Neural cell (in vitro differentiated cells): Measurements from ENCODE around the gene SAMD4B. TPM values are rescaled to one million over a fixed set of nuclear protein-coding genes. Genes with fewer than 3 reads are reported as not detected.

Experiments used
- H2AFZ ChIP-seq: fragments of 200-600, 300-800 bp; sonication (generic), shearing (Covaris generic); 2 replicates; pipeline ENCODE4 v1.6.0; 2014; ENCODE audit warnings: low read depth, mild to moderate bottlenecking, antibody characterized with exemption, low read length, moderate library complexity
- H3F3A ChIP-seq: fragments of 200-600 bp; shearing (Covaris generic); 2 replicates; pipeline ENCODE4 v1.6.1; 2016; ENCODE audit warnings: mild to moderate bottlenecking, moderate library complexity, mixed read lengths, antibody characterized with exemption, low read length; ENCODE audit not compliant: insufficient read depth, poor library complexity, severe bottlenecking
- H3K27ac ChIP-seq: fragments of 200-600, 300-800 bp; sonication (generic), shearing (Covaris generic); 2 replicates; pipeline ENCODE4 v1.5.1; 2014; ENCODE audit warnings: mild to moderate bottlenecking, low read length, moderate library complexity
- H3K27me3 ChIP-seq: fragments of 300-800, 200-600 bp; sonication (generic), shearing (Covaris generic); 2 replicates; pipeline ENCODE4 v1.6.0; 2014; ENCODE audit warnings: mild to moderate bottlenecking, low read depth, low read length, moderate library complexity; ENCODE audit not compliant: insufficient read depth
- H3K36me3 ChIP-seq: fragments of 300-800, 200-600 bp; sonication (generic), shearing (Covaris generic); 2 replicates; pipeline ENCODE4 v1.5.1; 2014; ENCODE audit warnings: mild to moderate bottlenecking, antibody characterized with exemption, low read length, moderate library complexity; ENCODE audit not compliant: insufficient read depth
- H3K4me2 ChIP-seq: fragments of 300-800, 200-600 bp; sonication (generic), shearing (Covaris generic); 2 replicates; pipeline ENCODE4 v1.6.0; 2014; ENCODE audit warnings: mild to moderate bottlenecking, low read length
- H3K4me3 ChIP-seq: fragments of 300-800, 200-600 bp; sonication (generic), shearing (Covaris generic); 2 replicates; pipeline ENCODE4 v1.5.1; 2014; ENCODE audit warnings: mild to moderate bottlenecking, low read length, moderate library complexity
- H3K79me2 ChIP-seq: fragments of 200-600 bp; shearing (Covaris generic); replicated peaks from 2 replicates; pipeline ENCODE4 v1.6.0; 2014; ENCODE audit warnings: mild to moderate bottlenecking, low read length, moderate library complexity; ENCODE audit not compliant: insufficient read depth
- H3K9ac ChIP-seq: fragments of 300-800, 200-600 bp; sonication (generic), shearing (Covaris generic); 2 replicates; pipeline ENCODE4 v1.6.1; 2016; ENCODE audit warnings: mild to moderate bottlenecking, low read length, mixed read lengths
- H3K9me2 ChIP-seq: fragments of 200-600 bp; shearing (Covaris generic); 2 replicates; pipeline ENCODE4 v1.6.1; 2016; ENCODE audit warnings: mild to moderate bottlenecking, low read length, mixed read lengths; ENCODE audit not compliant: insufficient read depth
- H3K9me3 ChIP-seq: fragments of 200-600, 300-800 bp; sonication (generic), shearing (Covaris generic); 2 replicates; pipeline ENCODE4 v1.6.1; 2016; ENCODE audit warnings: mild to moderate bottlenecking, mixed run types, low read length, moderate library complexity, mixed read lengths
- H4K20me1 ChIP-seq: fragments of 200-600 bp; shearing (Covaris generic); 2 replicates; pipeline ENCODE4 v1.6.1; 2016; ENCODE audit warnings: mild to moderate bottlenecking, mixed run types; ENCODE audit not compliant: insufficient read depth
- CTCF ChIP-seq: fragments of 450-650 bp; IDR thresholded peaks from 2 replicates; pipeline ENCODE4 v1.5.1; 2014; ENCODE audit warnings: antibody characterized with exemption, mild to moderate bottlenecking, moderate library complexity; ENCODE audit not compliant: poor library complexity, severe bottlenecking
- EP300 ChIP-seq: fragments of 450-650 bp; conservative IDR thresholded peaks from 2 replicates; pipeline ENCODE4 v1.6.1; 2014; ENCODE audit warnings: antibody characterized with exemption, mild to moderate bottlenecking, moderate library complexity; ENCODE audit not compliant: poor library complexity, severe bottlenecking
- EZH2 ChIP-seq: fragments of 200-600, 300-800 bp; shearing (Covaris generic), sonication (generic); IDR thresholded peaks from 2 replicates; pipeline ENCODE4 v1.6.1; 2014; ENCODE audit warnings: antibody characterized with exemption, low read length, borderline replicate concordance, mild to moderate bottlenecking; ENCODE audit not compliant: insufficient read depth, poor library complexity, severe bottlenecking
- MXI1 ChIP-seq: fragments of 450-650 bp; conservative IDR thresholded peaks from 2 replicates; pipeline ENCODE4 v1.6.1; 2014; ENCODE audit warnings: antibody characterized with exemption, mild to moderate bottlenecking; ENCODE audit not compliant: poor library complexity, severe bottlenecking
- POLR2AphosphoS5 ChIP-seq: IDR thresholded peaks from 2 replicates; pipeline ENCODE4 v1.6.1; 2012
- RAD21 ChIP-seq: fragments of 450-650 bp; conservative IDR thresholded peaks from 2 replicates; pipeline ENCODE4 v1.6.1; 2014; ENCODE audit warnings: antibody characterized with exemption, mild to moderate bottlenecking, moderate library complexity
- SMC3 ChIP-seq: fragments of 450-650 bp; conservative IDR thresholded peaks from 2 replicates; pipeline ENCODE4 v1.6.1; 2014; ENCODE audit warnings: antibody characterized with exemption, mild to moderate bottlenecking, moderate library complexity; ENCODE audit not compliant: poor library complexity
- TAF1 ChIP-seq: IDR thresholded peaks from 2 replicates; pipeline ENCODE4 v1.6.1; 2012; ENCODE audit warnings: low read depth
- polyA minus RNA-seq: library from RNA; depleted of rRNA, polyadenylated mRNA; stranded (reverse); fragments of >200 nt; gene quantifications from 2 replicates; pipeline ENCODE4 v1.2.3, GENCODE V29; 2014
- polyA plus RNA-seq: library from polyadenylated mRNA; depleted of rRNA; stranded (reverse); fragments of >200 nt; gene quantifications from 2 replicates; pipeline ENCODE4 v1.2.3, GENCODE V29; 2014
- TF ChIP-seq, protein P1 (sequence below): IDR thresholded peaks from 2 replicates; pipeline ENCODE4 v1.6.1; 2012; ENCODE audit warnings: borderline replicate concordance

Gene SAMD4B
- 17.9 and 19.3 TPM in 2 replicates for polyA plus RNA-seq
- 46.1 and 46.7 TPM in 2 replicates for polyA minus RNA-seq

GRCh38 chr19:39341719-39342604, at the start of gene SAMD4B:
Gene SAMD4B (plus strand): TSS chr19:39342421. CDS start chr19:39356894, 14,473 bp downstream.
- H3K4me2 ChIP-seq = peak within 1 kb of the TSS; percentile 76
- H3K9me2 ChIP-seq = no peaks in the 10 kb centered on the region
- no peaks in the 10 kb centered on the region for H3K9me3 ChIP-seq
- peaks cover 43% of the 10 kb centered on the region for H3K79me2 ChIP-seq
- no peaks in the 10 kb centered on the region for H3K36me3 ChIP-seq
- peak within 1 kb of the TSS; percentile 99 for H2AFZ ChIP-seq
- H3K27ac ChIP-seq = peak within 1 kb of the TSS; percentile 91
- peak within 1 kb of the TSS; percentile 94 for H3K9ac ChIP-seq
- TF ChIP-seq RAD21 (peak; percentile 59), TAF1 (peak; percentile 87), CTCF (peak; percentile 85), EP300 (no peak), EZH2 (no peak), SMC3 (peak; percentile 70), POLR2AphosphoS5 (peak; percentile 91), MXI1 (peak; percentile 71)
- TF ChIP-seq, protein P1, sequence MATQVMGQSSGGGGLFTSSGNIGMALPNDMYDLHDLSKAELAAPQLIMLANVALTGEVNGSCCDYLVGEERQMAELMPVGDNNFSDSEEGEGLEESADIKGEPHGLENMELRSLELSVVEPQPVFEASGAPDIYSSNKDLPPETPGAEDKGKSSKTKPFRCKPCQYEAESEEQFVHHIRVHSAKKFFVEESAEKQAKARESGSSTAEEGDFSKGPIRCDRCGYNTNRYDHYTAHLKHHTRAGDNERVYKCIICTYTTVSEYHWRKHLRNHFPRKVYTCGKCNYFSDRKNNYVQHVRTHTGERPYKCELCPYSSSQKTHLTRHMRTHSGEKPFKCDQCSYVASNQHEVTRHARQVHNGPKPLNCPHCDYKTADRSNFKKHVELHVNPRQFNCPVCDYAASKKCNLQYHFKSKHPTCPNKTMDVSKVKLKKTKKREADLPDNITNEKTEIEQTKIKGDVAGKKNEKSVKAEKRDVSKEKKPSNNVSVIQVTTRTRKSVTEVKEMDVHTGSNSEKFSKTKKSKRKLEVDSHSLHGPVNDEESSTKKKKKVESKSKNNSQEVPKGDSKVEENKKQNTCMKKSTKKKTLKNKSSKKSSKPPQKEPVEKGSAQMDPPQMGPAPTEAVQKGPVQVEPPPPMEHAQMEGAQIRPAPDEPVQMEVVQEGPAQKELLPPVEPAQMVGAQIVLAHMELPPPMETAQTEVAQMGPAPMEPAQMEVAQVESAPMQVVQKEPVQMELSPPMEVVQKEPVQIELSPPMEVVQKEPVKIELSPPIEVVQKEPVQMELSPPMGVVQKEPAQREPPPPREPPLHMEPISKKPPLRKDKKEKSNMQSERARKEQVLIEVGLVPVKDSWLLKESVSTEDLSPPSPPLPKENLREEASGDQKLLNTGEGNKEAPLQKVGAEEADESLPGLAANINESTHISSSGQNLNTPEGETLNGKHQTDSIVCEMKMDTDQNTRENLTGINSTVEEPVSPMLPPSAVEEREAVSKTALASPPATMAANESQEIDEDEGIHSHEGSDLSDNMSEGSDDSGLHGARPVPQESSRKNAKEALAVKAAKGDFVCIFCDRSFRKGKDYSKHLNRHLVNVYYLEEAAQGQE = peak; percentile 88
- no peaks in the 10 kb centered on the region for H3K27me3 ChIP-seq
- peaks cover 5% of the 10 kb centered on the region for H3F3A ChIP-seq
- H3K4me3 ChIP-seq = peak within 1 kb of the TSS; percentile 99
- H4K20me1 ChIP-seq = no peaks in the 10 kb centered on the region

DNA sequence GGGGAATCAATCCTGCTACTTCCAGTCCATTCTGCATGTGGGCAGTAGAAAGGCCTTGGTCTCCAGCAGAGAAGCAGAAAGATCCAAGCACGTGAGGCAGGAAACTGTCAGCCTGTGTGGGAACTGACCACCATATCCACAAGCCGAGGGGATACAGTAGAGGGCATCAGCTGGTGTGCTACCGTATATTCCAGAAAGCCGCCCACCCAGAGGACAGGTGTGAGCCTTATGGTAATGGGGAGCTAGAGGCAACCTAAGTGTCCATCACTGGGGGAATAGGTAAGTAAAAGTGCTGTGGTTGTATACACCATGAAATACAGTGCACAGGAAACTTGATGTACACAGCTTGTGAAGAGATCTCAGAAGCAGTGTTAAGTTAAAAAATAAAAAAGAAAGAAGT, 48.8 kb upstream of the SAMD4B start:
- H4K20me1 ChIP-seq = no peaks in the 10 kb centered on the region
- H3K4me3 ChIP-seq = no peak overlapping the region
- no peak overlapping the region for H3K4me2 ChIP-seq
- peaks cover 9% of the 10 kb centered on the region for H3K27me3 ChIP-seq
- no peak overlapping the region for H2AFZ ChIP-seq
- H3K9me2 ChIP-seq = no peaks in the 10 kb centered on the region
- H3K9ac ChIP-seq = no peak overlapping the region
- H3F3A ChIP-seq = no peaks in the 10 kb centered on the region
- H3K36me3 ChIP-seq = no peaks in the 10 kb centered on the region
- no peaks in the 10 kb centered on the region for H3K9me3 ChIP-seq
- H3K79me2 ChIP-seq = no peaks in the 10 kb centered on the region
- H3K27ac ChIP-seq = no peak overlapping the region
- TF ChIP-seq EZH2 (no peak), SMC3 (no peak), CTCF (no peak), RAD21 (no peak), MXI1 (no peak), POLR2AphosphoS5 (no peak), TAF1 (no peak), EP300 (no peak)
- TF ChIP-seq, protein P1 = no peak
